ENCODE results near the gene PCDHGB1.

- TF ChIP-seq ZNF121 (CRISPR knock-in tag; IDR thresholded peaks at IDR 0.05) (no peak), PRDM15 (CRISPR knock-in tag; IDR thresholded peaks at IDR 0.05) (no peak), CTCF (IDR thresholded peaks at IDR 0.05) (no peak), FOXJ3 (CRISPR knock-in tag; IDR thresholded peaks at IDR 0.05; ENCODE audit: borderline replicate concordance) (no peak), ZNF423 (CRISPR knock-in tag; IDR thresholded peaks at IDR 0.05) (no peak), ZBTB43 (CRISPR knock-in tag; IDR thresholded peaks at IDR 0.05) (no peak)
Measured at GRCh38 chr5:141363952-141364660, 14.2 kb downstream of the PCDHGB1 start, which contains the start of gene PCDHGA5.

Data from WTC11 (cell line).